BJ (cell line): ENCODE data around the gene PHF3. TPM values are rescaled to one million over a fixed set of nuclear protein-coding genes. Genes with fewer than 3 reads are reported as not detected.
"Not testable (repeated sequence)": the region's sequence is repeated elsewhere in the genome, so short reads cannot be mapped to it uniquely, and the experiment has no call there.

Experiments used
- CTCF ChIA-PET: fragments of 350-600 bp; formaldehyde crosslinking; extraction: SDS; loops from one replicate; lab custom pipeline; 2021; ENCODE audit warnings: antibody characterized with exemption, inconsistent platforms; lab: Yijun Ruan, JAX
- POLR2A ChIA-PET: fragments of 300-600 bp; sonication (Branson Sonifier 250); formaldehyde crosslinking; extraction: SDS; loops from one replicate; lab custom pipeline; 2021; ENCODE audit warnings: antibody characterized with exemption; lab: Charles Lee
- DNase-seq: peaks from one replicate; pipeline ENCODE4 v3.0.0-alpha.2; 2011; ENCODE audit warnings: low read depth
- H3K27me3 ChIP-seq: 2 replicates; pipeline ENCODE4 v1.6.0; 2011; ENCODE audit warnings: low read length; ENCODE audit not compliant: control insufficient read depth, insufficient read depth
- H3K36me3 ChIP-seq: 2 replicates; pipeline ENCODE4 v1.5.1; 2011; ENCODE audit warnings: low read length; ENCODE audit not compliant: control insufficient read depth, insufficient read depth
- H3K4me3 ChIP-seq: 2 replicates; pipeline ENCODE4 v1.5.1; 2011; ENCODE audit warnings: low read depth, mild to moderate bottlenecking, control low read depth, low read length
- CTCF ChIP-seq: IDR thresholded peaks from 2 replicates; pipeline ENCODE4 v1.5.1; 2011; ENCODE audit warnings: low read depth, mild to moderate bottlenecking, control low read depth, inconsistent platforms, low read length, moderate library complexity; ENCODE audit not compliant: insufficient read depth
- polyA plus RNA-seq: library from polyadenylated mRNA; depleted of rRNA; stranded (reverse); fragments of >200 nt; gene quantifications from 2 replicates; pipeline ENCODE4 v1.2.3, GENCODE V29; 2011

PHF3 gene
- polyA plus RNA-seq, 1 experiment: 7.4 TPM

DNA sequence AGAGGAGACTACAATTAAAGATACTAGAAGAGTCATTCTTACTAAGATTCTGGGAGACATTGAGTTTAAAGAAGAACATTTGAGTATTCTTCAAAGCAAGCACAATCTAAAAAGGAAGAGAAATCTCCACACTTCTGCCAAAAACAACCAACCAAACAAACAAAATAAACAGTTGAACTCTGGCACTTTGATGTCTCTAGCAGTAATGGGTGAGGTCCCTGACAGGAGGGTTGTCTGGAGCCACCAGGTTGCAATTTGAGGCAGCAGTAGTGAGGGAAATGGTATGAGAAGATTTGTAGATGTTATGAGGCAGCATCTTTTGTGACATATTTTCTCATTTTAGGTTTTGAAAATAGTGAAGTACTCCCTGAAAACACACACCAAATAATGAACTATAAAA is 108.1 kb downstream of the PHF3 start:
- no peak overlapping the region for H3K4me3 ChIP-seq
- POLR2A ChIA-PET: no interaction called here
- TF ChIP-seq CTCF: no peak
- no peak for DNase-seq
- H3K27me3 ChIP-seq: no peaks in the 10 kb centered on the region
- CTCF ChIA-PET: no interaction called here
- H3K36me3 ChIP-seq: no peaks in the 10 kb centered on the region

- Histone ChIP-seq H3K27me3 (no peaks in the 10 kb centered on the region), H3K4me3 (no peak overlapping the region), H3K36me3 (no peaks in the 10 kb centered on the region)
- no peak for DNase-seq
- no peak for TF ChIP-seq CTCF
- ChIA-PET POLR2A (no interaction called here), CTCF (interaction anchor here (0.9 to 1.2 kb wide), 2 partner anchors 20 to 393 kb away, joined by 3 read pairs; no protein-coding TSS in a partner anchor)
These were observed 109.2 kb downstream of the PHF3 start for GRCh38 chr6:63744810-63745209.

- ChIA-PET CTCF (interaction anchor here (0.9 to 1.2 kb wide), 2 partner anchors 19 to 394 kb away, joined by 3 read pairs; no protein-coding TSS in a partner anchor), POLR2A (no interaction called here)
- TF ChIP-seq CTCF: no peak
- no peak for DNase-seq
- Histone ChIP-seq H3K4me3 (no peak overlapping the region), H3K27me3 (no peaks in the 10 kb centered on the region), H3K36me3 (no peaks in the 10 kb centered on the region)
These were observed 110.2 kb downstream of the PHF3 start for GRCh38 chr6:63745784-63746183.

GRCh38 chr6:63750400-63750799 is 114.8 kb downstream of the PHF3 start:
- Histone ChIP-seq H3K4me3 (no peak overlapping the region), H3K27me3 (no peaks in the 10 kb centered on the region), H3K36me3 (no peaks in the 10 kb centered on the region)
- ChIA-PET POLR2A (no interaction called here), CTCF (no interaction called here)
- TF ChIP-seq CTCF: no peak
- no peak for DNase-seq

GRCh38 chr6:63757275-63757674 is 121.7 kb downstream of the PHF3 start:
- H3K4me3 ChIP-seq, H3K27me3 ChIP-seq, DNase-seq, H3K36me3 ChIP-seq, POLR2A ChIA-PET: not testable (repeated sequence)
- CTCF ChIA-PET: interaction anchor here (4.3 kb wide), 1 partner anchor 159 kb away, joined by 18 read pairs; no protein-coding TSS in a partner anchor

- no peak overlapping the region for H3K4me3 ChIP-seq
- no peaks in the 10 kb centered on the region for H3K27me3 ChIP-seq
- no peak for DNase-seq
- no peaks in the 10 kb centered on the region for H3K36me3 ChIP-seq
- no peak for TF ChIP-seq CTCF
- CTCF ChIA-PET: interaction anchor here (4.3 kb wide), 1 partner anchor 160 kb away, joined by 18 read pairs; no protein-coding TSS in a partner anchor
- POLR2A ChIA-PET: no interaction called here
These were observed 122.2 kb downstream of the PHF3 start for GRCh38 chr6:63757826-63758225.
